NOMO-1 treated with dmso at 0.1 percent for 144 hours (cell line): ENCODE results near the gene RPLP1.

Source experiments
- DNase-seq: peaks from one replicate; lab custom pipeline; 2025; ENCODE audit not compliant: unreplicated experiment; lab: John Stamatoyannopoulos, UW

Gene RPLP1

GRCh38 chr15:69468241-69469121, 15.9 kb downstream of the RPLP1 start:
- no peak for DNase-seq

GRCh38 chr15:69469467-69470201, 17.0 kb downstream of the RPLP1 start:
- no peak for DNase-seq

- DNase-seq = no peak
Measured at GRCh38 chr15:69472046-69472445, 19.4 kb downstream of the RPLP1 start.

GRCh38 chr15:69472562-69472961, 19.9 kb downstream of the RPLP1 start:
- no peak for DNase-seq

- no peak for DNase-seq
Measured at GRCh38 chr15:69474291-69474690, 21.7 kb downstream of the RPLP1 start.

GRCh38 chr15:69474846-69475455, 22.3 kb downstream of the RPLP1 start:
- DNase-seq = no peak

- DNase-seq = peak; percentile 53
Measured at GRCh38 chr15:69475769-69476358, 23.2 kb downstream of the RPLP1 start.

GRCh38 chr15:69476704-69477473, 24.3 kb downstream of the RPLP1 start:
- no peak for DNase-seq

GRCh38 chr15:69478259-69478781, 25.7 kb downstream of the RPLP1 start:
- DNase-seq = peak; percentile 7

- no peak for DNase-seq
Measured at GRCh38 chr15:69479081-69479480, 26.5 kb downstream of the RPLP1 start.

- DNase-seq = no peak
Measured at GRCh38 chr15:69479971-69480370, 27.4 kb downstream of the RPLP1 start.

- DNase-seq = no peak
Measured at GRCh38 chr15:69480932-69481331, 28.3 kb downstream of the RPLP1 start.

- DNase-seq = no peak
Measured at GRCh38 chr15:69482686-69483256, 30.2 kb downstream of the RPLP1 start.

- no peak for DNase-seq
Measured at GRCh38 chr15:69484837-69485236, 32.2 kb downstream of the RPLP1 start.

- DNase-seq = no peak
Measured at GRCh38 chr15:69486481-69487110, 34.0 kb downstream of the RPLP1 start.

- DNase-seq = no peak
Measured at GRCh38 chr15:69489073-69489571, 36.5 kb downstream of the RPLP1 start.

GRCh38 chr15:69490356-69491037, 37.9 kb downstream of the RPLP1 start:
- no peak for DNase-seq

- DNase-seq = no peak
Measured at GRCh38 chr15:69491038-69491505, 38.5 kb downstream of the RPLP1 start.

GRCh38 chr15:69493406-69493805, 40.8 kb downstream of the RPLP1 start:
- DNase-seq = no peak
